Endothelial cell of umbilical vein (primary cell): ENCODE results near the gene NACA2. TPM values are rescaled to one million over a fixed set of nuclear protein-coding genes. Genes with fewer than 3 reads are reported as not detected.

ENCODE experiments used
- BruUV-seq: library from RNA; stranded (reverse); fragments of 400-500 nt; replicated peaks from 2 replicates; lab custom pipeline; 2021; lab: Mats Ljungman, UMichigan
- CTCF ChIA-PET: fragments of 300-600, 350-600 bp; sonication (Branson Sonifier 250); formaldehyde crosslinking; loops from one replicate; lab custom pipeline; 2021; ENCODE audit warnings: antibody characterized with exemption, inconsistent platforms; lab: Charles Lee
- POLR2A ChIA-PET: fragments of 300-600, 350-600 bp; sonication (Branson Sonifier 250); formaldehyde crosslinking; loops from one replicate; lab custom pipeline; 2021; ENCODE audit warnings: antibody characterized with exemption, inconsistent platforms; lab: Charles Lee
- DNase-seq: peaks from one replicate; pipeline ENCODE4 v3.0.0-alpha.2; 2011; ENCODE audit warnings: low read depth, low spot score
- FAIRE-seq: peaks from 2 replicates; lab custom pipeline; 2011; peaks lifted over from hg19 to GRCh38; lab: Jason Lieb, UNC
- H2AFZ ChIP-seq: 2 replicates; pipeline ENCODE4 v1.6.0; 2012; ENCODE audit warnings: low read depth, low read length, control low read depth, inconsistent platforms
- H3K27ac ChIP-seq: 2 replicates; pipeline ENCODE4 v1.5.1; 2011; ENCODE audit warnings: low read depth, mild to moderate bottlenecking, control low read depth, low read length, moderate library complexity; ENCODE audit not compliant: insufficient read depth
- H3K27me3 ChIP-seq, 2 experiments: 2 replicates each; pipeline versions ENCODE4 v1.6.0 to v1.6.1; 2011; ENCODE audit warnings: low read length in 2 of 2, mixed read lengths in 1 of 2; ENCODE audit not compliant: control insufficient read depth in 2 of 2, insufficient read depth in 2 of 2
- H3K36me3 ChIP-seq, 2 experiments: 2 replicates in 1 of 2; 3 replicates in 1 of 2; pipeline ENCODE4 v1.5.1; 2011; ENCODE audit warnings: low read length in 2 of 2, mild to moderate bottlenecking in 1 of 2, moderate library complexity in 1 of 2; ENCODE audit not compliant: control insufficient read depth in 2 of 2, insufficient read depth in 2 of 2; ENCODE audit errors: extremely low read depth in 1 of 2
- H3K4me1 ChIP-seq: 3 replicates; pipeline ENCODE4 v1.5.1; 2011; ENCODE audit warnings: mild to moderate bottlenecking, low read length; ENCODE audit not compliant: control insufficient read depth, insufficient read depth; ENCODE audit errors: extremely low read depth
- H3K4me2 ChIP-seq: 2 replicates; pipeline ENCODE4 v1.6.1; 2011; ENCODE audit warnings: low read length, control low read depth, mixed read lengths; ENCODE audit not compliant: insufficient read depth
- H3K4me3 ChIP-seq, 3 experiments: fragments of 200-600 bp in 1 of 3; sonication (generic), shearing (Covaris generic) in 1 of 3; replicated peaks in 1 of 3; 2 replicates each; pipeline ENCODE4 v1.5.1; 2011 to 2016; ENCODE audit warnings: control low read depth in 3 of 3, low read length in 3 of 3, mild to moderate bottlenecking in 2 of 3, inconsistent platforms in 1 of 3, low read depth in 1 of 3, moderate library complexity in 1 of 3; ENCODE audit not compliant: insufficient read depth in 1 of 3
- H3K79me2 ChIP-seq: 2 replicates; pipeline ENCODE4 v1.6.0; 2012; ENCODE audit warnings: low read length, inconsistent platforms; ENCODE audit not compliant: control insufficient read depth, insufficient read depth
- H3K9ac ChIP-seq: replicated peaks from 2 replicates; pipeline ENCODE3; 2011; ENCODE audit warnings: low read length, control low read depth; ENCODE audit not compliant: insufficient read depth; ENCODE audit errors: extremely low read depth
- H3K9me1 ChIP-seq: replicated peaks from 3 replicates; pipeline ENCODE4 v1.6.0; 2011; ENCODE audit warnings: mild to moderate bottlenecking, low read length; ENCODE audit not compliant: control insufficient read depth, insufficient read depth; ENCODE audit errors: extremely low read depth
- H3K9me3 ChIP-seq: replicated peaks from 2 replicates; pipeline ENCODE4 v1.5.1; 2012; ENCODE audit warnings: low read length, inconsistent platforms; ENCODE audit not compliant: control insufficient read depth, insufficient read depth
- H4K20me1 ChIP-seq: replicated peaks from 2 replicates; pipeline ENCODE3; 2011; ENCODE audit warnings: mild to moderate bottlenecking, low read length; ENCODE audit not compliant: control insufficient read depth, insufficient read depth; ENCODE audit errors: extremely low read depth
- CTCF ChIP-seq, 2 donors: IDR thresholded peaks; 1 replicate in 1 of 2; 2 replicates in 1 of 2; pipeline ENCODE4 v1.5.1; 2011; ENCODE audit warnings: low read length in 2 of 2, mild to moderate bottlenecking in 2 of 2, moderate library complexity in 2 of 2, control low read depth in 1 of 2, inconsistent platforms in 1 of 2, low read depth in 1 of 2; ENCODE audit not compliant: insufficient read depth in 1 of 2; ENCODE audit errors: extremely low read depth in 1 of 2
- EZH2 ChIP-seq: IDR thresholded peaks from 2 replicates; pipeline ENCODE4 v1.6.1; 2012; ENCODE audit warnings: borderline replicate concordance, low read depth, mild to moderate bottlenecking, moderate library complexity, low read length, inconsistent platforms; ENCODE audit not compliant: severe bottlenecking
- FOS ChIP-seq: IDR thresholded peaks from 2 replicates; pipeline ENCODE4 v1.6.1; 2011; ENCODE audit warnings: mild to moderate bottlenecking, low read length, moderate library complexity, borderline replicate concordance; ENCODE audit not compliant: insufficient read depth
- GATA2 ChIP-seq: IDR thresholded peaks from 2 replicates; pipeline ENCODE4 v1.7.0; 2011; ENCODE audit warnings: low read depth, mild to moderate bottlenecking, moderate library complexity, mixed read lengths, low read length; ENCODE audit not compliant: insufficient read length, insufficient read depth
- JUN ChIP-seq: IDR thresholded peaks from 2 replicates; pipeline ENCODE4 v1.6.1; 2011; ENCODE audit warnings: borderline replicate concordance, low read depth; ENCODE audit not compliant: insufficient read length, insufficient read depth
- MAX ChIP-seq: IDR thresholded peaks from 2 replicates; pipeline ENCODE4 v1.6.1; 2011; ENCODE audit not compliant: insufficient read depth, insufficient read length
- MYC ChIP-seq: IDR thresholded peaks from one replicate; pipeline ENCODE4 v1.6.1; 2011; ENCODE audit warnings: mild to moderate bottlenecking, low read depth, low read length
- POLR2A ChIP-seq: IDR thresholded peaks from 2 replicates; pipeline ENCODE4 v1.6.1; 2012; ENCODE audit warnings: low read depth, mild to moderate bottlenecking, control low read depth, low read length
- POLR2AphosphoS5 ChIP-seq: IDR thresholded peaks from 2 replicates; pipeline ENCODE4 v1.6.1; 2012; ENCODE audit warnings: low read depth, mild to moderate bottlenecking, control low read depth, low read length, moderate library complexity; ENCODE audit not compliant: insufficient read depth
- dilution Hi-C: fragments of 300-500 bp; cut with MboI; formaldehyde crosslinking; loops from one replicate; pipeline ENCODE4 v1.15.0; 2019; ENCODE audit warnings: low sequenced_read_pairs; ENCODE audit not compliant: extremely low pct_ligation_motif_present
- intact Hi-C: fragments of 100-400 bp; cut with micrococcal nuclease; formaldehyde crosslinking; loops from one replicate; pipeline ENCODE4 v1.10.0; 2022
- polyA plus RNA-seq, 4 experiments: library from polyadenylated mRNA; depleted of rRNA in 3 of 4; stranded (reverse) in 3 of 4; unstranded in 1 of 4; fragments of >200 nt; gene quantifications; 2 replicates each; pipeline versions ENCODE4 v1.2.1 to v1.2.3, GENCODE V29; 2011 to 2012; ENCODE audit warnings: missing spikeins in 1 of 4
- total RNA-seq: library from RNA; stranded (reverse); gene quantifications from 2 replicates; pipeline ENCODE4 v1.2.3, GENCODE V29; 2021

Gene NACA2
- total and polyA plus RNA-seq, 2 donors (not counting 3 experiments of a cell fraction or from before 2014, with no cell fraction given): not detected

GRCh38 chr17:61578645-61579044 is 12.4 kb downstream of the NACA2 start:
- no peaks in the 10 kb centered on the region for H4K20me1 ChIP-seq
- no peak overlapping the region for H3K27ac ChIP-seq
- H3K4me3 ChIP-seq: no peak overlapping the region
- ChIA-PET CTCF (interaction anchor here (1.2 kb wide), 1 partner anchor 167 kb away, joined by 6 read pairs; no protein-coding TSS in a partner anchor), POLR2A (no interaction called here)
- H3K79me2 ChIP-seq: no peaks in the 10 kb centered on the region
- peaks cover 15 to 37% of the 10 kb centered on the region in 2 experiments for H3K27me3 ChIP-seq
- no peak for DNase-seq
- no peak overlapping the region for H2AFZ ChIP-seq
- no peak for TF ChIP-seq POLR2AphosphoS5
- no peak for TF ChIP-seq POLR2A
- no peak for TF ChIP-seq GATA2
- no peak for TF ChIP-seq MYC
- TF ChIP-seq JUN: no peak
- no peak for TF ChIP-seq CTCF (IDR thresholded peaks at IDR 0.05; ENCODE audit: extremely low read depth in 1 of 2, insufficient read depth in 1 of 2, low read depth in 1 of 2, low read length in 2 of 2)
- TF ChIP-seq EZH2: no peak
- TF ChIP-seq MAX: no peak
- TF ChIP-seq FOS: no peak
- dilution Hi-C loops: no loop called here
- H3K4me2 ChIP-seq: no peak overlapping the region
- H3K9me3 ChIP-seq: no peaks in the 10 kb centered on the region
- no TSS peak for BruUV-seq
- no peak for FAIRE-seq
- H3K4me1 ChIP-seq: no peaks in the 10 kb centered on the region
- intact Hi-C loops: no loop called here
- H3K9ac ChIP-seq: no peak overlapping the region
- H3K36me3 ChIP-seq: no peaks in the 10 kb centered on the region
- H3K9me1 ChIP-seq: no peaks in the 10 kb centered on the region
